Stimulated activated CD8-positive, alpha-beta memory T cell treated with anti-CD3 and anti-CD28 coated beads, Interleukin-12 subunit alpha, Interleukin-12 subunit beta, amount 100 ng/mL, for 24 hours (primary cell): ENCODE measurements around the gene GPR137.

ENCODE experiments used
- DNase-seq: peaks from one replicate; pipeline ENCODE4 v3.0.0-alpha.2; 2020; ENCODE audit errors: extremely low read depth

GPR137 gene

DNA sequence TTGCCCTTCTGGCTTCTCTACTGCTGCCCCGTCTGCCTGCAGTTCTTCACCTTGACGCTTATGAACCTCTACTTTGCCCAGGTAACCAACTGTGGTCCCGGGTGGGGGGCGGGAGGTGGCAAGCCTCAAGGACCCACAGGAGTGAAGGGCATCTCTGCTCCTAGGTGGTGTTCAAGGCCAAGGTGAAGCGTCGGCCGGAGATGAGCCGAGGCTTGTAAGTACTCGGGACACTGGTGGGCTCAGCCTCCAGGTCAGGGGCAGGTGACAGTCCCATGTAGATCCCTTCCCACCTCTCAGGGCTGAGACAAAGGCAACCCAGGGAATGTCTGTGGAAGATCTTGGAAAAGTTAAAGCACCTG, 1.1 kb downstream of the GPR137 start:
- no peak for DNase-seq

GRCh38 chr11:64287676-64288352, 2.2 kb downstream of the GPR137 start:
- DNase-seq = no peak

DNA sequence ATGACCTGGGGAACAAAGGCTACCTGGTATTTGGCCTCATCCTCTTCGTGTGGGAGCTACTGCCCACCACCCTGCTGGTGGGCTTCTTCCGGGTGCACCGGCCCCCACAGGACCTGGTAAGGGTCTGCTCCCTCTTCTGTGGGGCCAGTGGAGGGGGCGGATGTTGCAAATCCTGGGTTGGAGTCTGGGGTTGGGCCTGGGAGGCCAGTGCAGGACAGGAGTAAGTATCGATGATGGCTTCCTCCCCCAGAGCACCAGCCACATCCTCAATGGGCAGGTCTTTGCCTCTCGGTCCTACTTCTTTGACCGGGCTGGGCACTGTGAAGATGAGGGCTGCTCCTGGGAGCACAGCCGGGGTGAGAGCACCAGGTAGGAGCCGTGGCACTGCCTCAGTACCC, 2.7 kb downstream of the GPR137 start:
- DNase-seq = no peak

DNA sequence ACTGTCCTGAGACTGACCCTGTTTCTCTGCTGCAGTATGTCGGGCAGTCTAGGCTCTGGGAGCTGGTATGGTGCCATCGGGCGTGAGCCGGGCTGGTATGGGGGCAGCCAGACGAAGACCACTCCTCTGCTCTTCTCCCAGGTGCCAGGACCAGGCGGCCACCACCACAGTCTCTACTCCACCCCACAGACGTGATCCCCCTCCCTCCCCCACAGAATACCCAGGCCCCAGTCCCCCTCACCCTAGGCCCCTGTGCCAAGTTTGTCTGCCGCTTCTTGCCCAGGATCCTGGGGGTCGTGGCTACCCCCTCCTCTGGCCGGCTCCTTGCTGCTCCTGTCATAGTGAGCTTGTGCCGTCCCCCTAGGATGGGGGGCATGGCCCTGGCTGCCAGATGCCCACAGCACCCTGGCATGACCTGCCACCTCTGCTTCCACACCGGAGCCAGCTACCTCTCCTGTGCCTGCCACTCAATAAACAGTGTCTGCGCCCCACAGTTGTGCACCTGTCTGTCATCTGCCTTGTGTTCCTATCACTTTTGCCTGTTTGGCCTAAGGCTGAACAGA, 3.4 kb downstream of the GPR137 start:
- no peak for DNase-seq

DNA sequence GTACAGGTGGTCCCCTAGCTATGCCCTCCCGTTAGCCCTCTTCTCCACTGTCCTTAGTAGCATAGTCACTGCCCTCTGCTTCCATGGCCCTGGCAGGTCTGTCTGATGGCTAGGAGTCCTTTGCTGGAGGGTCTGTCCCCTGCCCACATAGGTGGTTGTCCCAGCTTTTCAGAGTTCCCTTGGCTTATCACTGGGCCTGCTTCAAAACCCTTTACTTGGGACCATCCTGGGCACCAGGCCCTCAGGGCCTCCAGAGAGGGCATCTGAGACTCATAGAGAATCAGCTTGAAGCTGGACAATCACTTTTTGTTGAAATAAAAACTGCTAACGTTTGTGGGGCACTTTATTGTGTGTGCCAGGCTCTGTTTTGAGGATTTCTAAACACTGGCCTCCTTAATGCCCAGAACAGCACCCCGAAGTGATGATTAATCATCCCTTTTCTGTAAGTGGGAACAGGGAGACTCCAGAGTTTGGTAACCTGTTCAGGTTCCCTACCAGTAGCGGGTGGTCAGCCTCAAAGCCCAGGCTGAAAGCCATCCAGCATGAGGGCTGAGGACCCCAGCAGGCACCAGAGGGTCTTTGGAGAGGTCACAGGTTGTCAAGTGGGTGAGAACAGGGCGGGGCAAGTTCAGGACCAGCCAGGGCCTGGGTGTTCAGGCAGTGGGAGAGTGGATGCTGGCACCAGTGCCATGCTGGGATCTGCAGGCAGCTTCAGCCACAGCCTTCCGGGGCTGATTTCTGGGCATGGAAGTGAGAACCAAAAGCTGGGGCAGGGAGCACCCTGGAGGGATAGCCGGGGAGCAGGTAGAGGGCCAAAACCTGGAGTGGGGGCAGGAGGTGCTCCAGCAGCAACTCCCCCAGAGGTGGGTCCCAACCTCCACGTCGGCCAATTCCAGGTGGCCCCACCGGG, 5.0 kb downstream of the GPR137 start:
- DNase-seq = no peak

DNA sequence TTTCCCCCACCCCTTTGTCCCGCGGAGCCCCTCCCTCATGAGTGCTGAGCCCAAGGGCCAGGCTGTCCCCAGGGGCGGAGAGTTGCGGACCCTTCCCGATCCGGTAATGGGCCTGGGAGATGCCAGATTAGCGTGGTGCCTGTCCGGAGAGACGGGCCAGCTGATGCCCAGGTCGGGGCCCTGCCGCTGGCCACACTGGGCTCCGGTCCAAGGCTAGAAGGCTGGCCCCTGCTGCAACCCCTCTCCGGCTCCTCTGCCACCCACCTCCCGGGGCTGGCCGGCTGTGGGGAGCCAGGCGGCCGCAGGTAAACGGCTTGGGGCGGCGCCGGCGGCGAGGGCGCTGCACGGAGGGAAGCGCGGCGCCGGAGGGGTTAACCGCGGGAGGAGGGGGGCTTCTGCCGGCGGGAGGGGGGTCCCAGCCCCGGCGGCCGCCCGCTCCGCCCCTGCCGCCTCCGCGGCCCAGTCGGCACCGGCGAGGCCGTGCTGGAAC, 5.7 kb downstream of the GPR137 start, which contains the start of gene KCNK4:
Gene KCNK4 (plus strand): TSS at position 41 of the 490 bp plus-strand sequence. CDS start 1,717 bp downstream, outside the sequence.
- no peak for DNase-seq

GRCh38 chr11:64291752-64292459, 6.3 kb downstream of the GPR137 start:
- DNase-seq = no peak

DNA sequence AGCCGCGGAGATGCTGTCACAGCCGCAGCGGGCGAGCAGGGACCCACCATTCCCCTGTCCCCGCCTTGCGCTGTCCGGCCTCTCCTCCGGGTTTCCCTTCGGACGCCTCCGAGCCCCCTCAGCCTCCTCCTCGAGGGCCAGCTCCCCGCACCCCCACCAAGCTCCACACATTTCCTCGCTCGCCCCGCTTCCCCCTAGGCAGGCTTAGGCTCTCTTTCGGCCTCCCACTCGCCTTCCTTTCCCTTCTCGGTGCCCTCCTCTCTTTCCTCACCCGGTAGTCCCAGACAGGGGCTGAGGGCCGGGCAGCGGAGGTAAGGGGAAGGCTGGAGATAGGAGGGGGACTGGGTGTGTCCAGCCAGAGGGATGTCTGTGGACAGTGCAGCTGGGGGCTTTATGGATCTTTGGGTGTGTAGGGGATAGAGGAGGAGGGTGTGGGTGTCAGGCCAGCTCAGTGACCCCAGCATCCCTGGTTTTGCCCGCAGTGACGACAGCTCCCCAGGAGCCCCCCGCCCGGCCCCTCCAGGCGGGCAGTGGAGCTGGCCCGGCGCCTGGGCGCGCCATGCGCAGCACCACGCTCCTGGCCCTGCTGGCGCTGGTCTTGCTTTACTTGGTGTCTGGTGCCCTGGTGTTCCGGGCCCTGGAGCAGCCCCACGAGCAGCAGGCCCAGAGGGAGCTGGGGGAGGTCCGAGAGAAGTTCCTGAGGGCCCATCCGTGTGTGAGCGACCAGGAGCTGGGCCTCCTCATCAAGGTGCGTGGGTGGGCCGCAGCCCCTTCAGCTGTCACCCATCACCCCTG, 7.0 kb downstream of the GPR137 start:
- DNase-seq = no peak

GRCh38 chr11:64294774-64295173, 9.1 kb downstream of the GPR137 start:
- DNase-seq = no peak

GRCh38 chr11:64295760-64296159, 10.1 kb downstream of the GPR137 start:
- DNase-seq = no peak

GRCh38 chr11:64296236-64296635, 10.6 kb downstream of the GPR137 start:
- DNase-seq = no peak

DNA sequence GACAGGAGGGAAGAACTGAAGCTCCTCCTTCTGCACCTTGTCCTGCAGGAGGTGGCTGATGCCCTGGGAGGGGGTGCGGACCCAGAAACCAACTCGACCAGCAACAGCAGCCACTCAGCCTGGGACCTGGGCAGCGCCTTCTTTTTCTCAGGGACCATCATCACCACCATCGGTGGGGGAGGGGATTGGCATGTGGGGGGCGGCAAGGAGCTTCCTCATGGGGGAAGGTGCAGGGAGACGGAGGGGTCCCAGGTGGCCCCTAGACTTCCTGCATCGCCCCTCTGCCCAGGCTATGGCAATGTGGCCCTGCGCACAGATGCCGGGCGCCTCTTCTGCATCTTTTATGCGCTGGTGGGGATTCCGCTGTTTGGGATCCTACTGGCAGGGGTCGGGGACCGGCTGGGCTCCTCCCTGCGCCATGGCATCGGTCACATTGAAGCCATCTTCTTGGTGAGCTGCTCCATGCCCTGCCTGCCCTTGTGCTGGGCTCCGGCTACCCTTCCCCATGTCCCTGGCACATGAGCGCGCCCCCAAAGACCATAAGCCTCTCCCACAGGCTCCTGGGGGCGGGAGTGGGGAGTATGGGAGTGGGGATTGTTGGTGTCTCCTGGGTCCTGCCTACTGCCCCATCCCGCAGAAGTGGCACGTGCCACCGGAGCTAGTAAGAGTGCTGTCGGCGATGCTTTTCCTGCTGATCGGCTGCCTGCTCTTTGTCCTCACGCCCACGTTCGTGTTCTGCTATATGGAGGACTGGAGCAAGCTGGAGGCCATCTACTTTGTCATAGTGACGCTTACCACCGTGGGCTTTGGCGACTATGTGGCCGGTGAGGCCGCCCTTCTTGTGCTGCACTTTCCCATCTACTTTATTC, 11.4 kb downstream of the GPR137 start:
- DNase-seq = no peak

DNA sequence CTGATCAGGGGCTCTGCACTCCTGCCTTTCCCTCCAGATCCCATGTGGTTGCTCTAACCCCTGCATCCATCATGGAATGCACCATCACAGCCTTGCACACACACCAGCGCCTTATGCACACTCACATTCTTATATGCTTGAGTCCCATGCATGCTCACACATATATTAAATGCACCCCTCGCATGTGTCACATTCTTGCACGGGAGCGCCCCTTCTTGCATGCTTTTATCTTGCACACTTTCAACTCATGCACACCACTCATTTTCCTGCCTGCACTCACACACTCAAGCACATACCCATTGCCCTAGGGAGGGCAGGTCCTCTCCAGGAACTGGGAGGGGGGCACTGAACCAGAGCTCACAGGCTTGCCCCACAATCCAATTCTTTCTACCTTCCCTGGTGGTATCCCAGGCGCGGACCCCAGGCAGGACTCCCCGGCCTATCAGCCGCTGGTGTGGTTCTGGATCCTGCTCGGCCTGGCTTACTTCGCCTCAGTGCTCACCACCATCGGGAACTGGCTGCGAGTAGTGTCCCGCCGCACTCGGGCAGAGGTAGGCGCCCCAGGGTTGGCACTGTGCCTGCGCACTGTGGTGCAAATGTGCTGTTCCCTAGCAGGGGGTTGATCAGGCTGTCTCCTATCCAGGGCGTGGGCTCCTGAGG, 12.2 kb downstream of the GPR137 start:
- no peak for DNase-seq

- DNase-seq = no peak
These were observed 13.6 kb downstream of the GPR137 start for GRCh38 chr11:64298966-64299846.

- DNase-seq = no peak
These were observed 14.4 kb downstream of the GPR137 start, which contains the start of gene CATSPERZ for GRCh38 chr11:64299847-64300648. Gene CATSPERZ, plus strand, starts transcription at chr11:64300358. Its CDS starts 53 bp downstream, at chr11:64300411.

DNA sequence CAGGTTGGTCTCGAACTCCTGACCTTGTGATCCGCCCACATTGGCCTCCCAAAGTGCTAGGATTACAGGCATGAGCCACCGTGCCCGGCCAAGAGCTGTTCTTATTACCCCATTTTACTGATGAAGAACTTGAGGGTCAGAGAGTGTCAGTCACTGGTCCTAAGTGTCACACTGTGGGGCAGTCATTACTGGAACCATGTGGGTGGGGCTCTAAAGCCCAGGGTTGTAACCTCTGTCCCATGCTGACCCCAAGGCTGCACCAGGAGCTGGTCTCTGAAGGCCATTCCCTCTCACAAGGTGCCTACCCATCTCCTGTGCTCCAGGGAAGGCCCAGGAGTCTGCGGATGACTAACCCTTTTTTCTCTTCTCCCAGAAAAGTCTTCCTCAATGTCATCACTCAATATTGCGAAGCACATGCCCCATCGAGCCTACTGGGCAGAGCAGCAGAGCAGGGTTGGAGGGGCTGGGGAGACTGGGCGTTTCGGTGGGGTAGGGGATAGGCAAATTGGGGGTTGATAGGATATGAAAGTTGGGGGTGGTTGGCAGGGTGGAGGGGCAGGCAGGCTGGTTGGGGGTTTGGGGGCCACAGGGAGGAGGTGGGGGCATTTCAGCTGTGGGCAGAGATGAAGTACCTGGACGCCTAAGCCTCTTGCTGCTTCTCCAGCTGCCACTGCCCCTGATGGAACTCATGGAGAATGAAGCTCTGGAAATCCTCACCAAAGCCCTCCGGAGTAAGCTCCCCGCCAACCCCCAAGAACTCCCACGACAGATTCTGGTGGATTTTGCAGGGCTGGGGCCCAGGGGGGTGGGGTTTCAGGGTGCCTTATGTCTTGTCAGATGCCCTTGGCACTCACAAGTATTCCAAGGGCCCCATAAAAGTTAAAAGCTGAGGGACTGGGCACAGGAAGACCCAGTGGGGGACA, 17.7 kb downstream of the GPR137 start:
- no peak for DNase-seq

DNA sequence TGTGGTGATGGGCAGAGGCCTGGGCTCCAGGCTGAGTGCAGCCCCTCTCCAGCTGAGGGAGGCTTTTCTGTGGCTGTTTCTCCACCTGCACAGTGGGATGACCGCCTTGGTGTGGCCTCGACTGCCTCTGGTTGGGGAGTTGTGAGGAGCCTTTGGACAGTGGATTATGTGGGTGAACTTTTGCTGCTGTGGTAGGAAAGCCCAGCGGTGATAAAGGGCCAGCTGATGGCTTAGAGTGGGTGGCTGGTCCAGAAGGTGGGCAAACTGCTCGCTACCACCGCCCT, 18.3 kb downstream of the GPR137 start:
- DNase-seq = no peak
